CD8-positive, alpha-beta memory T cell (primary cell): Measurements from ENCODE around the gene EMP3. TPM values are rescaled to one million over a fixed set of nuclear protein-coding genes. Genes with fewer than 3 reads are reported as not detected.
A peak's percentile ranks its signal among the peaks of the same experiment; 100 is the strongest.
"Not testable (repeated sequence)": the region's sequence is repeated elsewhere in the genome, so short reads cannot be mapped to it uniquely, and the experiment has no call there.

Source experiments
- CTCF ChIA-PET: fragments of 350-600 bp; sonication (Branson Sonifier 250); formaldehyde crosslinking; loops from one replicate; lab custom pipeline; 2021; ENCODE audit warnings: antibody characterized with exemption; lab: Charles Lee
- POLR2A ChIA-PET: fragments of 350-600 bp; sonication (Branson Sonifier 250); formaldehyde crosslinking; loops from one replicate; lab custom pipeline; 2021; ENCODE audit warnings: antibody characterized with exemption; lab: Charles Lee
- DNase-seq, 5 donors: peaks; one replicate each; pipeline versions ENCODE4 v3.0.0 to v3.0.0-alpha.2; 2020 to 2022; ENCODE audit warnings: mixed read lengths in 1 of 5
- H3K27ac ChIP-seq: one replicate; pipeline ENCODE4 v1.7.0; 2013; ENCODE audit warnings: low read depth, mild to moderate bottlenecking, low read length, moderate library complexity
- H3K27me3 ChIP-seq: 2 replicates; pipeline ENCODE4 v1.7.0; 2013; ENCODE audit warnings: low read length, mild to moderate bottlenecking; ENCODE audit not compliant: insufficient read depth, poor library complexity, severe bottlenecking
- H3K36me3 ChIP-seq: 2 replicates; pipeline ENCODE4 v1.7.0; 2013; ENCODE audit warnings: mild to moderate bottlenecking, low read length, moderate library complexity; ENCODE audit not compliant: insufficient read depth
- H3K4me1 ChIP-seq: 2 replicates; pipeline ENCODE4 v1.7.0; 2013; ENCODE audit warnings: mild to moderate bottlenecking, low read length, moderate library complexity; ENCODE audit not compliant: insufficient read depth
- H3K4me3 ChIP-seq: 2 replicates; pipeline ENCODE4 v1.7.0; 2013; ENCODE audit warnings: mild to moderate bottlenecking, low read length
- H3K9me3 ChIP-seq: 2 replicates; pipeline ENCODE4 v1.7.0; 2013; ENCODE audit warnings: mild to moderate bottlenecking, low read length
- H3K27ac Mint-ChIP-seq, 8 donors: one replicate each; pipeline ENCODE4 v1.8.0; 2020 to 2021; ENCODE audit warnings: mixed read lengths in 8 of 8, mild to moderate bottlenecking in 6 of 8, inconsistent platforms in 3 of 8, moderate library complexity in 3 of 8
- H3K27me3 Mint-ChIP-seq, 2 donors: one replicate each; pipeline ENCODE4 v1.8.0; 2020 to 2021; ENCODE audit warnings: mixed read lengths in 2 of 2, mild to moderate bottlenecking in 1 of 2, moderate library complexity in 1 of 2
- H3K36me3 Mint-ChIP-seq, 3 donors: one replicate each; pipeline ENCODE4 v1.8.0; 2020 to 2021; ENCODE audit warnings: mixed read lengths in 3 of 3, inconsistent platforms in 1 of 3, mild to moderate bottlenecking in 1 of 3
- H3K4me1 Mint-ChIP-seq, 3 donors: one replicate each; pipeline ENCODE4 v1.8.0; 2020 to 2021; ENCODE audit warnings: mixed read lengths in 3 of 3, inconsistent platforms in 1 of 3, mild to moderate bottlenecking in 1 of 3
- H3K4me3 Mint-ChIP-seq, 7 donors: one replicate each; pipeline ENCODE4 v1.8.0; 2020 to 2021; ENCODE audit warnings: mixed read lengths in 7 of 7, mild to moderate bottlenecking in 6 of 7, moderate library complexity in 4 of 7, inconsistent platforms in 2 of 7
- H3K9me3 Mint-ChIP-seq, 5 donors: one replicate each; pipeline ENCODE4 v1.8.0; 2020 to 2022; ENCODE audit warnings: mixed read lengths in 5 of 5, mild to moderate bottlenecking in 3 of 5, moderate library complexity in 2 of 5, inconsistent platforms in 1 of 5
- polyA plus RNA-seq: library from polyadenylated mRNA; unstranded; fragments of 300-500 nt; fragmentation: Illumina TruSeq; gene quantifications from one replicate; pipeline ENCODE4 v1.2.3, GENCODE V29; 2021
- total RNA-seq, 2 experiments: library from RNA; stranded (reverse); gene quantifications; one replicate each; pipeline ENCODE4 v1.2.3, GENCODE V29; 2021

EMP3 gene
- total and polyA plus RNA-seq, 3 experiments from 2014 or later, result 273 to 1,041 (median 278) TPM

DNA sequence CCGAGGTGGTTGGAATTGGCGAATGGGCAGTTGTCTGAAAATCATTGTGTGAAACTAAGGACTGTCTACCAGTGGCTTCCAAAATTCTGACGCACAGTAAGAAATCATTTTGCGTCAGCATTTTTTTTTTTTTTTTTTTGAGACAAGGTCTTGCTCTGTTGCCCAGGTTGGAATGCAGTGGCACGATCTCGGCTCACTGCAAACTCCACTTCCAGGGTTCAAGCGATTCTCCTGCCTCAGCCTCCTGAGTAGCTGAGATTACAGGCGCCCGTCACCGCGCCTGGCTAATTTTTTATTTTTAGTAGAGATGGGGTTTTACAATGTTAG, 33.9 kb upstream of the EMP3 start:
- not testable (repeated sequence) for H3K9me3 ChIP-seq, H3K36me3 Mint-ChIP-seq, H3K9me3 Mint-ChIP-seq, H3K4me1 Mint-ChIP-seq, H3K36me3 ChIP-seq, DNase-seq, H3K27ac ChIP-seq, H3K27me3 ChIP-seq, H3K4me1 ChIP-seq
- Mint-ChIP-seq H3K4me3 (peak overlapping the region in 6 of 7 donors; percentile 74 to 84 (median 81)), H3K27ac (peak overlapping the region in 1 of 8 donors; percentile 36), H3K27me3 (peaks cover 2 to 32% of the 10 kb centered on the region in 2 donors)
- peak overlapping the region; percentile 73 for H3K4me3 ChIP-seq
- CTCF ChIA-PET, result interaction anchor here (1.3 to 2.6 kb wide), 5 partner anchors 16 to 327 kb away, joined by 4 to 9 read pairs (median 6); no protein-coding TSS in a partner anchor
- POLR2A ChIA-PET, result interaction anchor here (0.7 kb wide), 1 partner anchor 343 kb away, joined by 3 read pairs; no protein-coding TSS in a partner anchor

- POLR2A ChIA-PET, result no interaction called here
- H3K27me3 ChIP-seq, result peaks cover 5% of the 10 kb centered on the region
These were observed 32.6 kb upstream of the EMP3 start for GRCh38 chr19:48292798-48293197.

GRCh38 chr19:48295458-48295857, 29.9 kb upstream of the EMP3 start:
- Mint-ChIP-seq H3K27me3 (peaks cover 2 to 22% of the 10 kb centered on the region in 2 donors), H3K36me3 (no peaks in the 10 kb centered on the region), H3K4me3 (no peak overlapping the region), H3K4me1 (peaks cover 6 to 9% (median 6%) of the 10 kb centered on the region in 3 donors), H3K9me3 (peaks cover 0 to 2% (median 0%) of the 10 kb centered on the region in 5 donors), H3K27ac (no peak overlapping the region)
- no peaks in the 10 kb centered on the region for H3K9me3 ChIP-seq
- peaks cover 9% of the 10 kb centered on the region for H3K4me1 ChIP-seq
- no peak overlapping the region for H3K4me3 ChIP-seq
- H3K36me3 ChIP-seq, result no peaks in the 10 kb centered on the region
- no peak overlapping the region for H3K27ac ChIP-seq
- ChIA-PET POLR2A (no interaction called here), CTCF (interaction anchor here (1.1 kb wide), 1 partner anchor 333 kb away, joined by 3 read pairs; no protein-coding TSS in a partner anchor)
- DNase-seq, result no peak
- H3K27me3 ChIP-seq, result peaks cover 5% of the 10 kb centered on the region

More at GRCh38 chr19:48292798-48293197, 32.6 kb upstream of the EMP3 start:
- Mint-ChIP-seq H3K4me3 (no peak overlapping the region), H3K4me1 (peaks cover 6 to 9% (median 6%) of the 10 kb centered on the region in 3 donors), H3K9me3 (peaks cover 0 to under 1% (median 0%) of the 10 kb centered on the region in 5 donors), H3K36me3 (no peaks in the 10 kb centered on the region), H3K27ac (peak overlapping the region in 1 of 8 donors; percentile 3), H3K27me3 (peaks cover 2 to 31% of the 10 kb centered on the region in 2 donors)
- Histone ChIP-seq H3K4me3 (no peak overlapping the region), H3K36me3 (no peaks in the 10 kb centered on the region), H3K9me3 (no peaks in the 10 kb centered on the region), H3K4me1 (peaks cover 9% of the 10 kb centered on the region), H3K27ac (no peak overlapping the region)
- no peak for DNase-seq
- CTCF ChIA-PET, result interaction anchor here (0.7 to 2.6 kb wide), 4 partner anchors 26 to 329 kb away, joined by 3 to 9 read pairs (median 4); no protein-coding TSS in a partner anchor

DNA sequence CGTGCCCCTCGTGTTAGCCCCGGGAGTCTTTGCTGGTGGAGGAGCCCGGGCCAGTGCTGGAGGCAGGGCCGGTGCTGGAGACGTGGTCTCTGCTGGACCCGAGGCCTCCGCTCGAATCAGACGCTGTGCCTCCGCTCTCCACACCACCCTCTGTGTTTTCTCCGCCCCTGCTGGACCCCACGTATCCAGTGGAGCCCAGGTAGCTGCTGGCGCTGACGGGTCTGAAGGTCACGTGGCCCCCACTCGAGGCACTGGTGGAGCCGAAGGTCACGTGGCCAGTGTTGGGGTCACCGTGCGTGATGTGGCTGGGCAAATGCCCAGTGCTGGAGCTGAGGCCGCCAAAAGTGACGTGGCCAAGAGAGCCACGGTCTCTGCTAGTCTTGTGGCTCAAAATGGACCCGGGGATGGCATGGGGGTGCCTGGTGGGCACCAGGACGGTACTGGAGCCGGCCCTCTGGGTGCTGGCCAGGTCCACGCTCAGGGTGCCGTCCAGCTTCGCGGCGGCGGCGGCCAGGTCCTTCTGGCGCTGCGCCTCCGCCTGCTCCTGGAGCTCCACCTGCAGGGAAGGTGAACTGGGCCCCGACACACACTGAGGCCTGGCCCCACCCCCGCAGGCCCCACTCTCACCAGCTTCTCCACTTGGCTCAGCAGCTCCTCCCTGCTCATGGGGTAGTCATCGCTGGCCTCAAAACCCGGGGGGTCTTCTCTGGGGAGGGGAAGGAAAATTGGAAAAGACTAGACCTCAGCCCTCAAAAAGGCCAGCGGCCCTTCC, 28.2 kb upstream of the EMP3 start:
- no peak overlapping the region for H3K27ac ChIP-seq
- H3K27me3 ChIP-seq, result peaks cover 5% of the 10 kb centered on the region
- Mint-ChIP-seq H3K4me3 (no peak overlapping the region), H3K27ac (no peak overlapping the region), H3K4me1 (no peaks in the 10 kb centered on the region), H3K9me3 (peaks cover 0 to 2% (median 0%) of the 10 kb centered on the region in 5 donors), H3K27me3 (peaks cover 2 to 18% of the 10 kb centered on the region in 2 donors), H3K36me3 (no peaks in the 10 kb centered on the region)
- no peak overlapping the region for H3K4me3 ChIP-seq
- no peaks in the 10 kb centered on the region for H3K9me3 ChIP-seq
- no peak for DNase-seq
- POLR2A ChIA-PET, result no interaction called here
- CTCF ChIA-PET, result interaction anchor here (1.5 kb wide), 1 partner anchor 31 kb away, joined by 5 read pairs; no protein-coding TSS in a partner anchor
- H3K36me3 ChIP-seq, result no peaks in the 10 kb centered on the region
- H3K4me1 ChIP-seq, result no peaks in the 10 kb centered on the region

DNA sequence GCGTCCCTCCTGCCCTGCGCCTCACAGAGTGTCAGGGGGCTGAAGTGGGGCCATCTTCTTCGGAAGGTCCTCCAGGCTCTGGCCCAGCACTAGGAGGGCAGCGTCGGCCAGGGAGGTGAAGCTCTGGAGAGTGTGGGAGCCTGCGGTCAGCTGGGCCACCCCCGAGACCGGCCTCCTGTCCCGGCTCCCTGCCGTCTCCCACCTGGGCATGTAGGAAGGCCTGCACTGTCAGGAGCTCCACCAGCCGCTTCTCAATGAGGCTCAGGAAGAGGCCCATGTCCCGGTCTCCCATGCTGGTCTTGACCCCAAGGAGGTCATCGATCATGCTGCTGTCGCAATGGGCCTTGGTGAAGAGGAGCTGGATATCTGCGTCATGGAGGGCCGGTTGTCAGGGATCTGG, 27.4 kb upstream of the EMP3 start:
- Mint-ChIP-seq H3K9me3 (peaks cover 0 to 2% (median 0%) of the 10 kb centered on the region in 5 donors), H3K36me3 (no peaks in the 10 kb centered on the region)
- H3K4me3 ChIP-seq, result no peak overlapping the region

DNA sequence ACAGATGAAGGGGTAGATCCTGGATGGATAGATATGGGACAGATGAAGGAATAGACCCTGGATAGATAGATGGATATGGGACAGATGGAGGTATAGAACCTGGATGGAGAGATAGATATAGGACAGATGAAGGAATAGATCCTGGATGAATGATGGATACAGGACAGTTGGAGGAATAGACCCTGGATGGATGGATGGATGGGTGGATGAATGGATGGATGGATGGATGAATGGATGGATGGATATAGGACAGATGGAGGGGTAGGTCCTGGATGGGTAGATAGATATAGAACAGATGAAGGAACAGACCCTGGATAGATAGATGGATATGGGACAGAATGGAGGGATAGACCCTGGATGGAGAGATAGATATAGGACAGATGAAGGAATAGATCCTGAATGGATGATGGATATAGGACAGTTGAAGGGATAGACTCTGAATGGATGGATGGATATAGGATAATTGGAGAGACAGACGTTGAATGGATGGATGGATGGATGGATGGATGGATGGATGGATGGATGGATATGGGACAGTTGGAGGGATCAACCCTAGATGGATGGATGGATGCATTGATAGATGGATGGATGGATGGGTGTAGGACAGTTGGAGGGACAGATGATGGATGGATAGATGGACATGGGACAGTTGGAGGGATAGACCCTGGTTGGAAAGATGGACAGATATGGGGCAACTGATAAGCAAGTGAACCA, 23.3 kb upstream of the EMP3 start:
- ChIA-PET CTCF (no interaction called here), POLR2A (no interaction called here)
- Mint-ChIP-seq H3K27me3 (peaks cover 0 to 5% of the 10 kb centered on the region in 2 donors), H3K27ac (no peak overlapping the region), H3K4me1 (no peaks in the 10 kb centered on the region), H3K36me3 (no peaks in the 10 kb centered on the region), H3K4me3 (no peak overlapping the region), H3K9me3 (peaks cover 0 to 2% (median 0%) of the 10 kb centered on the region in 5 donors)
- DNase-seq, result no peak
- Histone ChIP-seq H3K4me3 (no peak overlapping the region), H3K27me3 (no peaks in the 10 kb centered on the region), H3K36me3 (no peaks in the 10 kb centered on the region), H3K4me1 (no peaks in the 10 kb centered on the region), H3K9me3 (no peaks in the 10 kb centered on the region), H3K27ac (no peak overlapping the region)

More for the DNA sequence above, 27.4 kb upstream of the EMP3 start:
- peaks cover 0 to 14% of the 10 kb centered on the region in 2 donors for H3K27me3 Mint-ChIP-seq
- Histone ChIP-seq H3K27me3 (peaks cover 5% of the 10 kb centered on the region), H3K9me3 (no peaks in the 10 kb centered on the region), H3K27ac (no peak overlapping the region), H3K36me3 (no peaks in the 10 kb centered on the region), H3K4me1 (no peaks in the 10 kb centered on the region)
- H3K4me3 Mint-ChIP-seq, result no peak overlapping the region
- H3K27ac Mint-ChIP-seq, result no peak overlapping the region
- ChIA-PET CTCF (no interaction called here), POLR2A (no interaction called here)
- H3K4me1 Mint-ChIP-seq, result no peaks in the 10 kb centered on the region
- no peak for DNase-seq

DNA sequence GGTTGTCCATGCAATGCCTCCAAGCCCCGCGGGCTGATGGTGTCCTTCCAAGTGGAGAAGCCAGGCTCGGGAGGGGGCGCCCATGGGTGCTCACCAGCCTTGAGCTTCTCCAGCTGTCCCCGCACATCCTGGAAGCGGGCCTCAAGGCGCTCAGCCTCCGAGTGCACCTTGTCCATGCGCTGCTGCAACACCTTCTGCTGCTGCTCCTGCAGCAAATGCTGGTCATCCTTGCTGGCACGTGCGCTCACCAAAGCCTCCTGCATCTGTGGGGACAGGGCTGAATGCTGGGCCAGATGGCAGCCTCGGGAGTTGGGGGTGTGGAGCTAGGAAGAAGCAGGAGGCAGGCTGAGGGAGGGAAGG, 22.8 kb upstream of the EMP3 start:
- peaks cover 0 to 5% of the 10 kb centered on the region in 2 donors for H3K27me3 Mint-ChIP-seq
- CTCF ChIA-PET, result no interaction called here

DNA sequence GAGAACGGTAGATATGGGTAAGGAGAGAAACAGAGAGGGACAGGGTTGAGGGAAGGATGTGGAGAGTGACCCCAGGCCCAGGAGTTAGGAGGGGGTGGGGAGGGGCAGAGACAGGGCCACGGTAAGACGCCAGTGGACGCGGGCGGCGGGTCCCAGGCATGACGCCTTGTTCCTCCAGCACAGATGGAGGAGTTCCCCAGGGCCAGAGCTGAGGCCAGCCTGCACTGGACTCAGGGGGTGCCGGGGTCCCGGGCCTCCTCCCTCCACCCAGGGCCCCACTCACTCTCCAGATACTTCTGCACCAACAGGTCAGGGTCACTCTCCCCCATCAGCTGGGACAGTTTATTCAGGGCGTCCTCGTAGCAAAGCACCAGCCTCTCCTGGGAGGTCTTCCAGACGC, 22.0 kb upstream of the EMP3 start:
- no peaks in the 10 kb centered on the region for H3K36me3 Mint-ChIP-seq
- no peak for DNase-seq
- no peaks in the 10 kb centered on the region for H3K4me1 Mint-ChIP-seq
- no peak overlapping the region for H3K4me3 Mint-ChIP-seq
- Histone ChIP-seq H3K27me3 (no peaks in the 10 kb centered on the region), H3K27ac (no peak overlapping the region), H3K4me3 (no peak overlapping the region), H3K9me3 (no peaks in the 10 kb centered on the region), H3K36me3 (no peaks in the 10 kb centered on the region), H3K4me1 (no peaks in the 10 kb centered on the region)
- H3K27me3 Mint-ChIP-seq, result peaks cover 0 to 7% of the 10 kb centered on the region in 2 donors
- CTCF ChIA-PET, result no interaction called here
- peak overlapping the region in 1 of 8 donors; percentile 14 for H3K27ac Mint-ChIP-seq
- no peaks in the 10 kb centered on the region for H3K9me3 Mint-ChIP-seq
- POLR2A ChIA-PET, result no interaction called here

More for the DNA sequence above, 22.8 kb upstream of the EMP3 start:
- no peak for DNase-seq
- Histone ChIP-seq H3K27me3 (no peaks in the 10 kb centered on the region), H3K4me1 (no peaks in the 10 kb centered on the region), H3K4me3 (no peak overlapping the region), H3K36me3 (no peaks in the 10 kb centered on the region), H3K27ac (no peak overlapping the region), H3K9me3 (no peaks in the 10 kb centered on the region)
- Mint-ChIP-seq H3K4me3 (no peak overlapping the region), H3K9me3 (peaks cover 0 to 2% (median 0%) of the 10 kb centered on the region in 5 donors), H3K27ac (no peak overlapping the region), H3K36me3 (no peaks in the 10 kb centered on the region), H3K4me1 (no peaks in the 10 kb centered on the region)
- POLR2A ChIA-PET, result no interaction called here
